NCI-H526 (cell line): ENCODE results near the gene HACD1.
A peak's percentile ranks its signal among the peaks of the same experiment; 100 is the strongest.

Experiments used
- DNase-seq, 2 experiments: peaks; one replicate each; lab custom pipeline; 2025; lab: John Stamatoyannopoulos, UW

HACD1 gene, protein sequence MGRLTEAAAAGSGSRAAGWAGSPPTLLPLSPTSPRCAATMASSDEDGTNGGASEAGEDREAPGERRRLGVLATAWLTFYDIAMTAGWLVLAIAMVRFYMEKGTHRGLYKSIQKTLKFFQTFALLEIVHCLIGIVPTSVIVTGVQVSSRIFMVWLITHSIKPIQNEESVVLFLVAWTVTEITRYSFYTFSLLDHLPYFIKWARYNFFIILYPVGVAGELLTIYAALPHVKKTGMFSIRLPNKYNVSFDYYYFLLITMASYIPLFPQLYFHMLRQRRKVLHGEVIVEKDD

DNA sequence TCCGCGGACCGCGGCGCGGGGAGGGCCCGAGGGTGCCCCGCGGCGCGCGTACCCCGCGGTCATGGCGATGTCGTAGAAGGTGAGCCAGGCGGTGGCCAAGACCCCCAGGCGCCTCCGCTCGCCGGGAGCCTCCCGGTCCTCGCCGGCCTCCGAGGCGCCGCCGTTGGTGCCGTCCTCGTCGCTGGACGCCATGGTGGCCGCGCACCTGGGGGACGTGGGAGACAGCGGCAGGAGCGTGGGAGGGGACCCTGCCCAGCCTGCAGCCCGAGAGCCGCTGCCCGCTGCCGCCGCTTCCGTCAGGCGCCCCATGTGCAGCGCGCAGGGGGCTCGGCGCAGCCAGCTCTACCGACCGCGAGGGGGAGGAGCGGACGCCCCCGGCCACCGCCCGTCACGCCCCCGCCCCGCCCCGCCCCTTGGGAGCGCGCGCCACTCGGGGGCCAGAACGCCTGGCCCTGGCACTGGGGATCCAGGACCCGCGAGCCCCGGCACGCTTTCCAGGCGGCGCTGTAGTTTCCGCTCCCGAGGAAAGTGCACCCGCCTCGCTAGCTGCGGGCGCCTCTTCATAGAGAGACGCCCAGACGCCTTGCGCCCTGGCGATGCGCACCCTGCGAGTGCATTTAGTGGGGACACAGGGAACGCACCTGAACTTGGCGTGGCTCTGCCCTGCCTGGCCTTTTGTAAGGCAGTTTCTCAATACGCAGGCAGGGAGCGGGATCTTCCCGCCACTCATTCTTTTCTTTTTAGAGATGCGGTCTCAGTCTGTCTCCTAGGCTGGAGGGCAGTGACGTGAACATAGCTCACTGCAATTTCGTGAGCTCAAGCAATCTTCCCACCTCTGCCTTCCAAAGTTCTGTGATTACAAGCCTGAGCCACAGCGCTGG, at the start of gene HACD1:
HACD1 (minus strand) TSS at position 344 of the 881 bp plus-strand sequence; CDS start at position 309, 35 bp downstream.
- DNase-seq, result peak; percentile 32 to 83

DNA sequence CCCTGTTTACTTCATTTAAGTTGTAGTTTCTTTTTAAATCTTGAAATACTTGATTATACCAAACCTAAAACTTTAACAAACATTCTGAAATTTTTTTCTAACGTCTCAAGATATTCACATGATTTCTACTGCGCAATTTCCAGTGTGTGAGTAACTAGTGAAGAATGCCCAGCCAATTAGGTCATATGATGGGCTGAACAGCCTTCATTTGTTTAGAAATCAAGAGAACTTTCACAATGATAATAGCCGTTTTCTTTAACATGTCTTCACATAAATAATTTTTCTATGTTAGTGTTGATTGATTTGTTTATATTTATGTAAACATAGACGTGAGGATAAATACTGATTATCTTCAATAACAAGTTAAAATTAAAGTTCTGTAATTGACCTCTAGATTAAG, 48.6 kb upstream of the HACD1 start:
- DNase-seq, result no peak

DNA sequence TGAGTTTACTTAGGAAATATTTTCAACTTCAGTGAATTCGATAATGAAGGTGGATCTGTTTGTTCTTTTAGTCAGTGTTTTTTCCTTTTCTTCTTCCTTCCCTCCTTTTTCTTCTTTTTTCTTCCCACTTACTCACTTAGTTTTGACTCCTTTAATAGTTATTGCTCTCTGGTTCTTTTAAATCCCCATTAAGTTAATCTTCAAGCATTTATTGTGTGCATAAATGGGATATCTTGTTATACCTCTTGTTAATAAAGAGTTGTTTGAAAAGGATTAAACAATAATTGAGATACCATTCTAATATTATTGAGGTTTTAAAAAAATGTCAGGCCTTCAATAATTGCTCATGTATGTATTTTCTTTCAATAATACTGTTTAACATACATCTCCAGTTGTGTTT, 46.3 kb upstream of the HACD1 start:
- DNase-seq, result no peak

DNA sequence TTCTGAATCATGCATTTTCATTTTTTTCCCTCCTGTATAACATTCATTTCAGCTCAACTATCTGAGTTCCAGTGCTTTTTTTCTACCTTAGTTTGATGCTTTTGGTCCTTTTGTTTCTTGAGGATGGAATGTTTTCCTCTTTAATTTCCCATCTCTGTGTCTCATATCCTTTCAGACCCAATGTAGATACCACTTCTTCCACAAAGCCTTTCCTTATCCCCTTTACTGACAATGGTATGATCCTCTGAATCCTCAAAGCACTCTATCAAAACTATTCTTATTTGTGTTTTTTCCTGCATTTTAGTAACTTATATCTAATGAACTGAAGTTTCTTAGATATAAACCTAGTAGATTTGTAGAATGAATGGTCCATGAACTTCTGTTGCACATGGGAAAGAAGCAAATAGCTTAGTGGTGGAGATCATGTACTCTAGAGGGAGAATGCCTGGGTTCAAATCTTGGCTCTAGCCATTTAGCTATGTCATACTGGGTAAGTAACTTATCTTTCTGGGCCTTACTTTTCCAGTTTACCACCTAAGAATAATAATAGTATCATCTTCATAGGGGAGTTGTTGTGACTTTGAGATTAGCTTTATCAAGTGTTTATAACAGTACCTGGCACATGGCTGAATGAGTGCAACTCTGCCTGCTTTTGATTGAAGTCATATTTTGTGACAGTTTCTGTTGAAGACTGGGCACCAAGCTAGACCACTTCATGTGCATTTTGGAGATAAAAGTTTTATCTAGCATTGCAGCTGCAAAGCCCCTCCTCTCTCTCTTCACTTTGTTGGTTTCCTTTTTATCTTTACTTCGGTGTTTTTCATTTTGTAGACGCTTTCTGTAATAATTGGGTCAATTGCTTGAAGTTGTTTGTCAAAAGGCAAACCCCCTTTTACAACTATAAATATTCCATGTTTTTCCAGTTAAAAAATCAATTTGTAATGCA, 45.3 kb upstream of the HACD1 start:
- DNase-seq, result no peak

DNA sequence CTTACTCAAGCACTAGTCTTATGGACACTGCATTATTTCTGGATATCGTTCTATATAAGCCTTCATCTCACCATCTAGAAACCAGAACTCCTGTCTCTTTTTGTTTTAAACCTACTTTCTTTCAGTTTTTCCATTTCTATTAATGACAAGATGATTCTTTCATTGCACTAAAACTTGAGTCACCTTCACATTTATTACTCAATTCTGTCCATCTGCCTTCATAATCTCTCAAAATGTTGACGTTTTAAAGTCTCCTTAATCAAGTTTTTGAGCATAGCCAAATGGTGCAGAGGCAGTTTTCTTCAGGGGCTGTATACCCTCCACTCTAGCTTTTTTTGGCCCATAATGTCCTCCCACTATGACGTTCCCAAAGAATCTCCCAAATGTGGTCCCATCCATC, 44.3 kb upstream of the HACD1 start:
- no peak for DNase-seq

DNA sequence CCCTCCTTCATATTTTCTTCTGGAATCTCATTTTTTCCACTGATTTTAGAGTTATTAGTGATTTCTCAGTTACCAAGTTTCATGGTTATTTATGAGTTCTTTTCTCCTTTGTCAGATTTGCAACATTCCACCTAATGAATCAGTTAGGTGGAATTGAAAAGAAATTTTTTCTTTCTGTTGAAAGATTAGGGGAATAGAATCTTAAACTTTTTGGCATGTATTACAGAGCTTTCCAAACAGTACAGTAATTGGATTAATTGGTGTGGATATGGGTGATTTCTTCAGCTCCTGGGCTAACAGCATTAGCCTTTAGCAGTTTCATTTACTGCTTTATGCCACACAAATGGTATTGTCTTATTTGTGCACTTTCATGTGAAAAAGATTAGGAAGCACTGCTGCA, 43.7 kb upstream of the HACD1 start:
- no peak for DNase-seq

DNA sequence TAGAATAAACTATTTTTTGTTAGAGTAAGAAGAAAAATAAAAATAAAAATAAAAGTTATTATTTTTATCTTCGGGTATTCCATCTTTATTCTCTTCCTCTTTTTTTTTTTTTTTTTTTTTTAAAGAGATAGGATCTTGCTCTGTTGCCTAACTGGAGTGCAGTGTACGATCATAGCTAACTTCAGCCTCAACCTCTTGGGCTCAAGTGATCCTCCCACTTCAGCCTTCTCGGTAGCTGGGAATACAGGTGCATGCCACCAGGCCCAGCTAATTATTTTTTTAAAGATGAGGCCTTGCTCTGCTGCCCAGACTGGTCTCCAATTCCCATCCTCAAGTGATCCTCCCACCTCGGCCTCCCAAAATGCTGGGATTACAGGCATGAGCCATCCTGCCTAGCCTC, 42.2 kb upstream of the HACD1 start:
- DNase-seq, result no peak

DNA sequence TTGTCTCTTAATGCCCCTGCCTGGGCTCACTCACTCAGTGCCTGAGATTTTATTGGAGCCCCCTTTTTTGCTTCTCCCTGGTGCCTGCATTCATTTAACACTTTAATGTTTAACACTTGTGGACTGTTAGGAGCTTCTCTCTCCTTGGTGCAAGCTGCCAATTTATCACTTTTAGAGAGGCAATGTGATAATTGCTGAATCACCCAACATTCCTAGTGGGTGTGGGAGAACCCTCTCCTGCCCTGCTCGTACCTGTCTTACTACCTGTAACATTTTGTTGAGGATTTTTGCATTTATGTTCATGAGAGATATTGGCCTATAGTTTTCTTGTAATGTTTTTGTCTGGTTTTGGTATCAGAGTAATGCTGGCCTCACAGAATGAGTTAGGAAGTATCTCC, 39.9 kb upstream of the HACD1 start:
- no peak for DNase-seq

DNA sequence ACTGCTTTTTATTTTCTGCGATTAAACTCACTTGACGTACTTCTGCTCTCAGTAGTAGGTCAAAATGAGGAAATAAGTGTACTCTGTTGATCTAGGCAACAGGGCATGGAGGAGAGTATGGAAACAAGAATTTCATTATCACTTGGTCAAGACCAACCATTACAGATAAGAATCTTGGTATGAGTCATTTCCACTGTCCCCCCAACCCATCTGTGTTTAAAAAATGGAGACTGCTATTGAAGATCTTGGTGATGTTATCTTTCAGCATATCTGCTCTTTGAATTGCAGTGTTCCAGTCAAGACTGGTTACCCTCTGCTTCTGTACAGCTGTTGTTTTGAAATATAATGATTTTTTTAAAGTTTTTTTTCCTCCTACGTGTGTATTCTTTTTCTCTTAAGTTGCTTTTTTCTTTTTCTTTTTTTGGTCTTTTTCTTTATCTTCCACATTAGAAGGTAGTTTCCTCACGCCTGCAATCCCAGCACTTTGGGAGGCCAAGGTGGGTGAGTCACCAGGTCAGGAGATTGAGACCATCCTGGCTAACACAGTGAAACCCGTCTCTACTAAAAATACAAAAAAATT, 38.5 kb upstream of the HACD1 start:
- no peak for DNase-seq

DNA sequence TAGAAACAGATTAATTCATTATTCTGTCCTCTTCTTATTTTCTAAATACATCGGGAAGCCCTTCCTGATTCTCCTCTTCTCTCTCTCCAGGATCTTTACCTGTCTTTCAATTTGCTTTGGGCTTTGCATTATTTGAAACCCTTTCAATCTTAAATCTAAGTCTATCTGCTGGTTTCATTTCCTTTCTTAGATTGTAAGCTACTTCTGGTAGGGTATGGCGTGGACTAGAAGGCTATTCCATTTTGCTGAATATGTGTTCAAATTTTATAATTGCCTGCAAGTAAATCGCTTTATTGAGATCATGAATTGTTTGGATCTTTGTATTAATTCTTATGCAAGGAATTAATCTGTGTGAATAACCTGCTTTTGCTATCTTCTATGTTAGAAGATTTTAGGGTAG, 37.8 kb upstream of the HACD1 start:
- DNase-seq, result no peak

DNA sequence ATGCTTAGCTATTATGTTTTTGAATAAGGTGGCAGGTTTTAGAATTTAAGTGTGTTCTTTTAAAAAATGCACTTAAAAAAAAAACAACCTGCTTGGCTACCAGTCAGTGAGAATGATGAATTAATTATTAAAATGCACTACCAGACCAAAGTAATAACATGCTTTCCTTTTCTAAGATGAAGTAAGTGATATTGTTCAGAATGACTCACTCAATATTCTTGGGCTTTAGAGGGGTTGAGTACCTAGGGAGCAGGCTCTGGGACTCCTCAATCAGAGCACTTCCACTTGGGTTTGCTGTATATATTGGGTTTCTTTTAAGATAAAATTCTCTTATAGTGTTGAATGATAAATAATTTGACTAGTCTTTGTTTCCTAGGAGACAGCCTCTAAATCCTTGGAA, 35.4 kb upstream of the HACD1 start:
- no peak for DNase-seq

DNA sequence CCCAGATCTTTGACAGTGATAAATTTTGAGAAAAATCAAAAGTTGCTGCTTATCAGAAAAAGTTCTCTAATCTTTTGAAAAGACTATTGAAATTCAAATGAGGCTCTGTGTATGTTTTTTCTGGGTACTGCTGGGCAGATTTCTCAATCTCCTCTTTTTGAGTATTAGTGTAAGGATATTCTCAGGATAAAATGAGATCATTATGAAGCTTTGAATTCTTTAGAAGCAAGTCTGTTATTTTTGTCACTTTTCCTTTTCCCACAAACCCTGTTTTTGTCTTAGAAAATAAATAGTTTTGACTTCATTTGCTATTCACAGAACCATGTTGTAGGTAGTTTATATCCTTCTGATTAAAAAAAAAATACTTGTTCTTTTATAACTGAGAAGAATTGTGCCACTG, 34.7 kb upstream of the HACD1 start:
- DNase-seq, result no peak

DNA sequence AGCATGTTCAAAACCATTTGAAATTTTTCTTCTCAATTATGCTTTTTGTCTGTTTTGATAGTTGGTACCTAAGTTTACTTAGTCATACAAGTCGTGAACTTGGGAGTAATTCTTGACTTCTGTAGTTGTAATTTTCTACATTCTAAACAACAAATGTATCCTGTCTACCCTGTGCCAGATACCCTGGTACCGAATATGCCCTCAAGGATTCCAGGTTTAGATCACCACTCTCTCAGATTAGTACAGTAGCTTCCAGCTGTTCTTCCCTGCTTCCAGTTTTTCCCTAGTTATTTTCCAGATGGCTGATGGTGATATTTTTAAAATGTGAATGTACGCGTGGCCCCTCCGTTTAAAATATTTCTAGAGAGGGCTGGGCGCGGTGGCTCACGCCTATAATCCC, 33.2 kb upstream of the HACD1 start:
- no peak for DNase-seq

DNA sequence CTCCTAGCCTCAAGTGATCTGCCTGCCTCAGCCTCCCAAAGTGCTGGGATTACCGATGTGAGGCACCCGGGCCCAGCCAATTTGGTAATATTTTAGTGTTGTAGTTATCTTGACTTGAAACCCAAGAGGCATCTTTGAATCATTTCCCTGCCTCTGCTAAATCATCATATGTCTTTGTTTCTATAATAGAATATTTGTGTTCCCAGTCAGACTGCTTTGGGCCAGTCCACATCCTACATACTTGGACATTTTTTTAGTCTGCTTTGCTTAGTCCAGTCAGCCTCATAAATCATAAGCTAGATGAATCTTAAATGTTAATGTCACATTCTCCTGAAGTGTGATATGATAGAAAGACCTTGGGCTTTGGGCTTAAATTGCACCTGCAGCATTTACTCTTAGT, 32.7 kb upstream of the HACD1 start:
- DNase-seq, result no peak

DNA sequence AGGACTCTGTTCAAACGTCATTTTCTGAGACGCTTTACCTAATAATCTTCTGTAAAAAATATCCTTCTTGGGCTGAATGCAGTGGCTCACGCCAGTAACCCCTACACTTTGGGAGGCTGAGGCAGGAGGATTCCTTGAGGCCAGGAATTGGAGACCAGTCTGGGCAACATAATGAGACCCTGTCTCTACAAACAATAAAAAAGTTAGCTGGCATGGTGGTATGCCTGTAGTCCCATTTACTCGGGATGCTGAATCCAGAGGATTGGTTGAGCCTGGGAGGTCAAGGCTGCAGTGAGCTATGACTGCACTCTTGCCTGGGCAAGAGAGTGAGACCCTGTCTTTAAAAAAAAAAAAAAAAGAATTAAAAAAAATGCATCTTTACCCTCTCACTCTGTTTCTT, 31.9 kb upstream of the HACD1 start:
- no peak for DNase-seq

DNA sequence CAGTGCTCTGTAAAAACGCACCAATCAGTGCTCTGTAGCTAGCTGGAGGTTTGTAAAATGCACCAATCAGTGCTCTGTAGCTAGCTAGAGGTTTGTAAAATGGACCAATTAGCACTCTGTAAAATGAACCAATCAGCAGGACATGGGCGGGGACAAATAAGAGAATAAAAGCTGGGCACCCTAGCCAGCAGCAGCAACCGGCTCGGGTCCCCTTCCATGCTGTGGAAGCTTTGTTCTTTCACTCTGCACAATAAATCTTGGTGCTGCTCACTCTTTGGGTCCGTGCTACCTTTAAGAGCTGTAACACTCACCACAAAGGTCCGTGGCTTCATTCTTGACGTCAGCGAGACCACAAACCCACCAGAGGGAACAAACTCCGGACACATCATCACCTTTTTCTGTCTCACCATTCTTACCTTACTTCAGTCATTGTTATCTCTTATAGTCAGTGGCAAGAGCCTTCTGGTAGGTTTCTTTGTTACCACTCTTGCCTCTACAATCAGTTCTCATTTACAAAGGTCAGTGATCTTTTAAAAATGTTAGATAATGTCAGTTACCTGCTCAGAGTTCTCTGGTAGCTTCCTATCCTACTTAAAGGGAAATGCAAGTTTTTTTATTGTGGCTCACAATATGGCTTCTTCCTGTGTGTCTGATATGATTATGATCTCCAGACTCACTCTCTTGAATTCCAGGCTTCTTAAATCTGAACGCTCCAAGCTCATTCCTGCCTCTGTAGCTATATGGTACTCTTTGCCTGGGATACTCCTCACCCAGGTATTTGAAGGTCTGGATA, 31.3 kb upstream of the HACD1 start:
- DNase-seq, result no peak

DNA sequence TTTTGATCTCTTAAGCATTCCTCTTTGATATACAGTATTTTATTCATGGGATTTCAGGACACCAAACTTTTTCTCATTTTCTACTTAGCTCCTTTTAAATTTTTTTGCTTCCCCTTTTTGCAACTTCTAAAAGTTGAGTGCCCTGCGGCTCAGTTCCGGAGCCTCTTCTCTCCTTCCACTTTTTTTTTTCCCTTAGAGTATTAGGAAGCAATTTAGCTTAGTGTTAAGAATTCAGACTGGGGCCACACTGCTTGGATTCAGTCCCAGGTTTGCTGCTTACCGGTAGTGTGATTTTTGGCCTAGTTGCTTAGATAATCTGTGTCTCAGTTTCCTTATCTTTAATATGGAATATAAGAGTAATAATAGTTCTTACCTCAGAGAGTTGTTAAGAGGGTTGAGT, 30.2 kb upstream of the HACD1 start:
- no peak for DNase-seq

DNA sequence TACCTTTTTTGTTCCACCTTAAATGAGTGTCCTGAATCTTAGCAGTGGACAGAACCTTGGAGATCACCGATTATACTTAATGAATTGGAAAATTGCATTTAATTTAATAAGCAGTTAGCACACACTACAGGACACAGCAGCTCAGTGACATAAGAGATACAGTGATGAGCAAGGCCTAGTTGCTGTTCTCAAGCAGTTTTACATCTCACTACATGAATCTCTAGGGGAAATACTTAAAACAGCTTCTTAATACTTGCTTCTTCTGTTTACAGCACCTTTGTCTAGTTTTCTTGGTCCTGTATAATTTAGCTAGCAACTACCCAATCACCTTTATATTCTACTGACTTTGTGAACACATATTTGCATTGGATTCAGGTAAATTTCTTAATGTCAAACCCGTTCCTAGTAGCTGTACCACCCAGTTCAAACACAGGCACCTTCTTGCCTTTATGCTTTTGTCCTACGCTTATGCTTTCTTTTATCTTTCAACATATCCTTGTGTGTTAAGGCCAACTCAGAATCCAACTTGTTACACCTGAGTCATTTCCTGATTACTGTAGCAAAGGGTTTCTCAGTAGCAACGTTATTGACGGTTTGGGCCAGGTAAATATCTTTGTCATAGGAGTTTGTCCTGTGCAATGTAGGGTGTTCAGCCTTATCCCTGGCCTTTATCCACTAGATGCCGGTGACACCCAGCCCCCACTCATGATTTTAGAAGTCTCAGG, 28.6 kb upstream of the HACD1 start:
- DNase-seq, result no peak

DNA sequence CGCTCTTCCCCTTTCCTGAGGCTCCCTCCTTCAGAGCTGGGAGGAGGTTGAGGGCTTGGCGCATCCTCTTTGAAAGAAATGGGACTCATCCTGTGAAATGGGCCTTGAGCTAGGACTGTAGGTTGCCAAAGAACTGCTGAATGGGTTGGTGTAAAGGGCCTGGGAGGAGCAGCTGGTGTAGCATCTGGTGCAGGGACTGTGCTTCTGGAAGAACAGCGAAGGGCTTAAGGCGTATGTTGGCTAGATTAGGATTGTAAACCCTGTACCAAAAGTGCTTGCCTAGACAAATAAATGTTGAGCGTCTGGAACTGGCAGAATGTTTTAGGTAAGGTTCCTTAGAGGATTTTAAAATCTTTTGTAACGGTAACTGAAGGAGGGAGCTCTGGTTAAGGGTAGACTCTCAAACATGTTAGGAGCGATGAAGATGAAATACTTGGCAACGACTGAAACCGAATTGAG, 27.3 kb upstream of the HACD1 start:
- peak in 1 of 2 experiments; percentile 44 for DNase-seq

DNA sequence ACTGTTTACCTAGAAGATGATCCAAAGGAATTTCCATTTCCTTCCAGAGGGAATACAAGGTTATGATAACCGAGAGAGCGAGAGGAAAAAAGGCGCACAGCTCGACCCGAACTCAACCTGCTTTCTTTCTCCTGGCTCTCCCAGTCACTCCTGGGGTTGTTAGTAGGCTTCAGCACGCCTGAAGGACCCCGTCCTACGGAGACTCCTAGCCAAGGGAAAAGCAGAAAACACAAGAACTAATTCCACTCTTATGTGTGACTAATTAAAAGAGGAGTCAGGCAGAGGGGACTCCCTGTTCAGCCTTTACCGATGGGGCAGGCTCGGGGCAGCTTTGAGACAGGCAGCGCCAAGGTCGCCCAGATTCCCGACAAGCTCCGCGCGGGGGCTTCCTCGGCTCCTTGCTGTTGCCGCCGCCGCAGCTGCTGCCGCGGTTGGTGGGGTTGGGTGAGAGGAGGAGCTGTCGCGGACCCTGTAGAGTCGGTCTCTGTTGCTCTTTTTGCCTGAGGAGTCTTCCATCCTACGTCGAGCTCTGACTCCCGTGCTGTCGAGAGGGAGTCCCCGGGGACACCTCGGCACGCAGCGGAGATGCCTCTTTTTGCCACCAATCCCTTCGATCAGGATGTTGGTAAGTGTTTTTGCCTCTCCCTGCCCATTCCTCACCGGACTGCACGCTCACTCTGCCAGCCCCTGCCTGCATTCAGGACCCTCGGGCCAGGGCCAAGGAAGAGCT, 26.7 kb upstream of the HACD1 start, which contains the start of gene STAM:
STAM (plus strand) TSS at position 397 of the 730 bp plus-strand sequence; CDS start at position 586, 189 bp downstream.
- DNase-seq, result peak; percentile 92 to 93
